Measurements from ENCODE around the gene LITAFD.

DNA sequence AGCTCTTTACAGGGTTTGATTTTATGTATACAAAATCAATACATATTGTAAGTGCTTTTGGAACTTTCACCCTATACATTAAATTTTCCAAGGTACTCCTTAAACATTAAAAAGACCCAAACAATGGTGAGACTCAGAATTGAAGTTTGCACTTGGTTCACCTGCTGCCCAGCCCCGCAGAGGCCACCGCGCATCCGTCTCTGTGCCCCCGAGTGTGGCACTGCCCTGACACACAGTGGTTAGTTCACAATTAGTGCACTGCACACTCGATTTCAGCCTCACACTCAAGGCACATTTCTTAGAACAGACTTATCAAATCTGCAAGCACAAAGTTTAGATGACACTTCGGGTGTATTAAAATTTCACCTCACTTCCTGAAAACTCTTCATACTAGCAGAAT lies 43.3 kb downstream of the LITAFD start:
- TF ChIP-seq, protein P1, sequence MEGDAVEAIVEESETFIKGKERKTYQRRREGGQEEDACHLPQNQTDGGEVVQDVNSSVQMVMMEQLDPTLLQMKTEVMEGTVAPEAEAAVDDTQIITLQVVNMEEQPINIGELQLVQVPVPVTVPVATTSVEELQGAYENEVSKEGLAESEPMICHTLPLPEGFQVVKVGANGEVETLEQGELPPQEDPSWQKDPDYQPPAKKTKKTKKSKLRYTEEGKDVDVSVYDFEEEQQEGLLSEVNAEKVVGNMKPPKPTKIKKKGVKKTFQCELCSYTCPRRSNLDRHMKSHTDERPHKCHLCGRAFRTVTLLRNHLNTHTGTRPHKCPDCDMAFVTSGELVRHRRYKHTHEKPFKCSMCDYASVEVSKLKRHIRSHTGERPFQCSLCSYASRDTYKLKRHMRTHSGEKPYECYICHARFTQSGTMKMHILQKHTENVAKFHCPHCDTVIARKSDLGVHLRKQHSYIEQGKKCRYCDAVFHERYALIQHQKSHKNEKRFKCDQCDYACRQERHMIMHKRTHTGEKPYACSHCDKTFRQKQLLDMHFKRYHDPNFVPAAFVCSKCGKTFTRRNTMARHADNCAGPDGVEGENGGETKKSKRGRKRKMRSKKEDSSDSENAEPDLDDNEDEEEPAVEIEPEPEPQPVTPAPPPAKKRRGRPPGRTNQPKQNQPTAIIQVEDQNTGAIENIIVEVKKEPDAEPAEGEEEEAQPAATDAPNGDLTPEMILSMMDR (IDR thresholded peaks at IDR 0.05): no peak
- TF ChIP-seq RFX5 (IDR thresholded peaks at IDR 0.05; ENCODE audit: low read length): no peak
- TF ChIP-seq NRF1 (IDR thresholded peaks at IDR 0.05; ENCODE audit: low read depth, low read length): no peak
- no peak for TF ChIP-seq CHD2 (IDR thresholded peaks at IDR 0.05; ENCODE audit: low read length, partially characterized antibody)
- TF ChIP-seq GABPA (IDR thresholded peaks at IDR 0.05; ENCODE audit: low read depth): no peak
